ENCODE measurements around the gene EML4.

Gene EML4

GRCh38 chr2:42223855-42224268, 54.7 kb downstream of the EML4 start:
- DNase-seq (ENCODE audit: low read depth in 2 of 2) = no peak

DNA sequence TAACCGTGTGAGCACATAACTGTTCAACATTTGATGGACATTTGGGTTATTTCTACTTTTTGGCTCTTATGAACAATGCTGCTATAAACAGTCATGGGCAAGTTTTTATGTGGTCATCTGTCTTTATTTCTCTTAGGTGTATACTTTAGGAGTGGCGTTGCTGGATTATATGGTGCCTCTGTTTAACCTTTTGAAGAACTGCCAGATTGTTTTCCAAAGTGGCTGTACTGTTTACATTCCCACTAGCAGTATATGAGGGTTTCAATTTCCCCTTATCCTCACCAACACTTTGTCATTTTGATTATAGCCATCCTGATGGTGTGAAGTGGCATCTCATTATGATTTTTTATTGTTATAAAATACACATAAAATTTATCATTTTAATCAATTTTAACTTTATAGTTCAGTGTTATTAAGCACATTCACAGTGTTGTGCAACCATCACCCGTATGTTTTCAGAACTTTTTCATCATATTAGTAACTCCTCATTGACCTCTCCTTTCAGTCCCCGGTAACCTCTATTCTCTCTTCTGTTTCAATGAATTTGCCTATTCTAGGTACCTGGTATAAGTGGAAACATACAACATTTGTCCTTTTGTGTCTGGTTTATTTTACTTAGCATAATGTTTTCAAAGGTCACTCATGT, 55.4 kb downstream of the EML4 start:
- no peak for DNase-seq (ENCODE audit: low read depth in 2 of 2)

GRCh38 chr2:42225573-42225972, 56.4 kb downstream of the EML4 start:
- DNase-seq (ENCODE audit: low read depth in 2 of 2) = no peak

- DNase-seq (ENCODE audit: low read depth in 2 of 2) = no peak
Measured at GRCh38 chr2:42227491-42227890, 58.3 kb downstream of the EML4 start.

DNA sequence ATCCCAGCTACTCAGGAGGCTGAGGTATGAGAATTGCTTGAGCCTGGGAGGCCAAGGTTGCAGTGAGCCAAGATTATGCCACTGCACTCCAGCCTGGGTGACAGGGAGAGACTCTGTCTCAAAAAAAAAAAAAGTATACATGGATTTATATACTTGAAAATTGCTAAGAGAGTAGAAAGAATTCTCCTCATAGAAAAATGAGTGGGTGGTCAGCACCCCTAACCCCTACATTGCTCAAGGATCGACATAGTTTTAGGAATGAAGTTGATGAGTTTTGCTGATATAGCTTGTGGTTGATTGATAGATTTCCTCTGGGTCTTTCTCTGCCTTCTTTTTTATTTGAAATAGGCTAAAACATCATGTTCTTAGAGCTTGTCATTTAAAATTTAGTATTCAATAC, 58.9 kb downstream of the EML4 start:
- no peak for DNase-seq (ENCODE audit: low read depth in 2 of 2)

GRCh38 chr2:42229949-42230348, 60.8 kb downstream of the EML4 start:
- DNase-seq (ENCODE audit: low read depth in 2 of 2) = no peak

GRCh38 chr2:42230891-42231290, 61.7 kb downstream of the EML4 start:
- DNase-seq (ENCODE audit: low read depth in 2 of 2) = no peak

GRCh38 chr2:42232024-42232423, 62.9 kb downstream of the EML4 start:
- no peak for DNase-seq (ENCODE audit: low read depth in 2 of 2)

DNA sequence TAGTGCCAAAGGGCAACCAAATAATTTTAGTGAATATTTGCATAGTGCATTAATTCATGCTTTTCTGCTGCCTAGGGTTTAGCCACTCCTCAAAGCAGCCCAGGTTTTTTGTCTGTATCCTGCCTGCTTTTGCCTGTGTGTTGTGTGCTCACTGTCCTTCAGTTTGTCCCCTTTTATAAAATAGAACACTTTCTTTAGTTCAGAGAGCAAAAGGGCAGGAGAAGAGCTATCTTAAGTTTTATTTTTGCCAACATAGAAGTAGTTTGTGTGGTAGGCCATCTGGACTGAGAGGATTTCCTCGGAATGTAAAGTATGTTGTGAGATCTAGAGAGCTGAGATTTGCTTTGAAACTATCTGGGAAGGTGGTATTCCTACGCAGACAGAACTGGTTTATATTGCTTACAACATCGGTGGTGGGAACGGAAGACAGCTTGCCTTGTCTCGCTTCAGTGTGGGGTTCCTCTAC, 64.9 kb downstream of the EML4 start:
- DNase-seq (ENCODE audit: low read depth in 2 of 2) = no peak

- no peak for DNase-seq (ENCODE audit: low read depth in 2 of 2)
Measured at GRCh38 chr2:42236911-42237310, 67.8 kb downstream of the EML4 start.

- peak in 1 of 2 donors; percentile 12 for DNase-seq (ENCODE audit: low read depth in 2 of 2)
Measured at GRCh38 chr2:42238644-42239288, 69.6 kb downstream of the EML4 start.

DNA sequence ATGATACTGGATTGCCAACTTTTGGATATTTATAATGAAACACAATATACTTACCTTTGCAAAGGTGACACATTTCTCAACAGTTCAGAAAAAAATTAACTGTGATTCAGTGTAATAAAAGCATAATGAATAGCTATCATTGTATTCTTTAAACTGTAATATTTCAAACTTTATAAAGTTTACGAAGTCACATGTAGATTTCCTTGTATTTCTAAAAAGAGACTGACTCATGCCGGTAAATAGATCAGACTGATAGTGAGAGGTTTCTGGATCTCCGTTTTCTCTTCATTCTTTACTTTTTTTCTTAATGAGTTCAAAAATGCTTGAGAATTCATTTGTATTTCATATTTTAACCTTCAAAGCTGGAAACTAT, 70.1 kb downstream of the EML4 start:
- no peak for DNase-seq (ENCODE audit: low read depth in 2 of 2)

- DNase-seq (ENCODE audit: low read depth in 2 of 2) = no peak
Measured at GRCh38 chr2:42239811-42240210, 70.7 kb downstream of the EML4 start.

GRCh38 chr2:42241517-42241916, 72.4 kb downstream of the EML4 start:
- DNase-seq (ENCODE audit: low read depth in 2 of 2) = no peak

DNA sequence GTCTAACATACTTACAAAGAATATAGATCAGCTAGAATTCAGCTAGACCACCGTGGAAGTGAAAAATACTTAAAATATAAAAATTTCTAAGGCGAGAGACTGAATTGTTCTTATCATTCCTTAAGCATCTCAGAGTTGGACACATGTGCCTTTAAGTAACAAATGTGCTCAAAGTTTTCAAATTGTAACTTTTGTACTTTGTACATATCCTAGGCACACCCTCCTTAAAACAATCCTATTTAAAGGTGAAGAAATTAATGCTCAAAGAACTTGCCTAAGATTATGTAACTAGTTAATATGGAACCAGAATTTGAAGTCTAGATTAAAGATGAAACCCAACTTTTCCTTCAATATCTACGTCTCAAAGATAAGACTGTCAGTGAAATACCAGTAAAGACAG, 74.1 kb downstream of the EML4 start:
- no peak for DNase-seq (ENCODE audit: low read depth in 2 of 2)

GRCh38 chr2:42244520-42244919, 75.4 kb downstream of the EML4 start:
- DNase-seq (ENCODE audit: low read depth in 2 of 2) = no peak

- DNase-seq (ENCODE audit: low read depth in 2 of 2) = no peak
Measured at GRCh38 chr2:42245396-42245795, 76.2 kb downstream of the EML4 start.

DNA sequence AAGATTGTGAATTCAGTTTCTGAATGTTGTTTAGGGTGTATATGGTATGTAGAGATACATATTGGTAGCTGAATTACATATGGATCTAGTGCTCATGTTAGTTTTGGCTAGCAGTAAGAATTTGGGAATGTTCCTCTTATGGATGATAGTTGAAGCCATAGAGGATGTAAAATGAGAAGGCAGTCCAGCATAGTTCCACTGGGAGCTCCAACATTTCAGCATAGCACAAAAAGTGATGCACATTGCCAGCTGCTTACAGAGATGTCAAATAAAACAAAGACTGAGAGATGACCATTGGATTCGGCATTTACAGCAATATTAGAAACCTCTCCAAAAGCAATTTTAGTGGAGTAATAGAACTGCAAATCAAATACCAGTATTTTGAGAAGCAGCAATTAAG, 77.4 kb downstream of the EML4 start:
- DNase-seq (ENCODE audit: low read depth in 2 of 2) = no peak

DNA sequence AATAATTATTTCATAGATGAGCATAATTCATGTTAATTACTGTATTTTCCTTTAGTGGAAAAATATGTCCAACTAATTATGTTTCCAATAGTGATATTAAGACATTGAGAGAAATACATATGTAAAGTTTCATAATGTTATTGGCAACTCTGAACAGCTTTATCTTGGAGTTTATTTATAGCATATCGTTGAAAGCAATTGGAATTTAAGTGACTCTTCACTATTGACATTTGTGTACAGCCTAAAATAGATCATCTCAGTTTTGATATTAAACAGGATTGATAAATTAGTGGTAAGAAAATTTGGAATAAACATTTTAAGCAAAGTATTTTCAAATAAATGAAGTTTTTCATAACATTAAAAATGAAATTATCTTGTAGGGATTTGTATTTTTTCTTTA, 79.7 kb downstream of the EML4 start:
- no peak for DNase-seq (ENCODE audit: low read depth in 2 of 2)

GRCh38 chr2:42249284-42249683, 80.1 kb downstream of the EML4 start:
- DNase-seq (ENCODE audit: low read depth in 2 of 2) = no peak

GRCh38 chr2:42249887-42250286, 80.7 kb downstream of the EML4 start:
- no peak for DNase-seq (ENCODE audit: low read depth in 2 of 2)

DNA sequence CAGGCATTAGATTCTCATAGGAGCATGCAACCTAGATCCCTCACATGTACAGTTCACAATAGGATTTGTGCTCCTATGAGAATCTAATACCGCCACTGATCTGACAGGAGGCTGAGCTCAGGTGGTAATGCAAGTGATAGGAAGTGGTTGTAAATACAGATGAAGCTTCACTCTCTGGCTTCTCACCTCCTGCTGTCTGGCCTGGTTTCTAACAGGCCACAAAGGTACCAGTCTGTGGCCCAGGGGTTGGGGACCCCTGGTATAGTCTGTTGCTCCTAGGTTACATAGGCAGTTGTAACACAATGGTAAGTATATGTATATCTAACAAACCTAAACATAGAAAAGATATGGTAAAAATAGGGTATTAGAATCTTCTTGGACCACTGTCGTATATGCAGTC, 81.8 kb downstream of the EML4 start:
- DNase-seq (ENCODE audit: low read depth in 2 of 2) = no peak

- DNase-seq (ENCODE audit: low read depth in 2 of 2) = no peak
Measured at GRCh38 chr2:42252464-42252863, 83.3 kb downstream of the EML4 start.
